ENCODE results near the gene SULF2. TPM values are rescaled to one million over a fixed set of nuclear protein-coding genes. Genes with fewer than 3 reads are reported as not detected.

Gene SULF2
- total and polyA plus RNA-seq, 2 of the 13 experiments (the other 11 are each of a cell fraction or from before 2014, with no cell fraction given), result 7.2 to 50.9 TPM

DNA sequence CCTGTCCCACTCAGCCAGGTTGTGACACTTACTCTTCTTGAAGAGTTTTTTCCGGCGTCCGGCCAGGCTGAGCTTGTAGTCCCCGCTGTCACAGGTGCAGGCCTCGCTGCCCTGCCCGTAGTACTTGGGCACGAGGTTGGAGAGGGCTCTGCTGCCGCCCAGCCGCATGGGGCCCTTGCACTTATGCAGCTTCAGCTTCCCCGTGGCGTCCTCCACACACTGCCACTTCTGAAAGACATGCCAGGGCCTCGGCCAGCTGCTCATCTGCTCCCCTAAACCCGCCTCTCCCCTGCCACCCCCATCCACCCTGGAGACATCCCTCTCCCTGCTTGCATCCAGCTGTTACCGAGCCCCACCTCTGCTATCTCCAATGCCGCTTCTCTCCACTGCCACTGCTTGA lies 113.1 kb downstream of the SULF2 start:
- no peak overlapping the region for H3K27ac ChIP-seq (ENCODE audit: extremely low read length, insufficient read depth, low read length)
- H3K9ac ChIP-seq (ENCODE audit: insufficient read depth, low read depth, low read length), result no peak overlapping the region
- peaks cover 27% of the 10 kb centered on the region for H3K4me1 ChIP-seq (ENCODE audit: insufficient read depth, low read length)
- H3K79me2 ChIP-seq (ENCODE audit: insufficient read depth, low read length), result no peaks in the 10 kb centered on the region
- H3K9me3 ChIP-seq (ENCODE audit: low read length), result no peaks in the 10 kb centered on the region
- H3K27me3 ChIP-seq (ENCODE audit: control insufficient read depth in 1 of 2, insufficient read depth in 2 of 2, low read length in 2 of 2), result no peaks in the 10 kb centered on the region
- ChIA-PET CTCF (ENCODE audit: low intra/inter-chr PET ratio, low total read pairs) (no interaction called here), POLR2A (no interaction called here)
- in situ Hi-C loops (cut with HindIII; ENCODE audit: extremely low pct_ligation_motif_present, low pct_unique_long_range_greater_than_20kb) (no loop called here), intact Hi-C loops (cut with micrococcal nuclease; ENCODE audit: unreplicated experiment) (no loop called here)
- no TSS peak for BruUV-seq (replicated peaks)
- no peak overlapping the region for H2AFZ ChIP-seq (ENCODE audit: low read length)
- WGBS (ENCODE audit: low lambda C conversion rate), result 74% methylated on average over 7 of the region's 15 CpGs
- H3K36me3 ChIP-seq (replicated peaks in 1 of 2; ENCODE audit: control insufficient read depth in 1 of 2, insufficient read depth in 2 of 2, low read length in 2 of 2), result 0 out of 5 replicates have a peak, but pooled peaks cover 0 to 2% of the 10 kb centered on the region in 2 experiments
- no peak for FAIRE-seq
- no peak for DNase-seq (ENCODE audit: low spot score)
- no peak overlapping the region for H3K4me3 ChIP-seq (replicated peaks in 1 of 3; ENCODE audit: insufficient read depth in 1 of 3, low read depth in 2 of 3, low read length in 3 of 3)
- no peak for ATAC-seq
- H3K4me2 ChIP-seq (ENCODE audit: low read depth, low read length), result no peak overlapping the region
- TF ChIP-seq RFXAP (CRISPR knock-in tag; IDR thresholded peaks at IDR 0.05; ENCODE audit: borderline replicate concordance) (no peak), ZNF768 (CRISPR knock-in tag; IDR thresholded peaks at IDR 0.05) (peak; percentile 21; the same call in 1 of the 2 replicates)
- no peaks in the 10 kb centered on the region for H4K20me1 ChIP-seq (ENCODE audit: insufficient read depth, low read length)

DNA sequence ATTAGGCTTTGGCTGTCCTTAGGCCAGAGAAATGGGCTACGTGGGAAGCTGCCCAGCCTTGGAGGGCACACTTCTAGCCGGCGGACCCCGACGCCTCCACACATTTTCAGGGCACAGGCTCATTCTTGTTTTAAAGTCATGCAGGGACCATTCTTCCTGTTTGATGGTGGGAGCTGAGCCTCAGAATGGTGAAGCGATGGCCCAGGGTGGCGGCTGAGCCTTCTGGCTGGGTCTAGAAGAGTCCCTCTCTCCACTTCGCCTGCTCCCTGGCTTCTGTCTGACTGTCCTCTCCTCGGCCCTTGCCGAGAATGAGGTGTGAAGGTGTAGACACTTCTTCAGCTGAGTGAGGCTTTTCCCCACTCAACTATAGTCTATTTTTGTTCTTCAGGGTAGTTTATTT lies 114.4 kb downstream of the SULF2 start:
- intact Hi-C loops (cut with micrococcal nuclease; ENCODE audit: unreplicated experiment), result no loop called here
- Histone ChIP-seq H3K4me3 (replicated peaks in 1 of 3; ENCODE audit: insufficient read depth in 1 of 3, low read depth in 2 of 3, low read length in 3 of 3) (no peak overlapping the region), H3K9me3 (ENCODE audit: low read length) (no peaks in the 10 kb centered on the region), H3K79me2 (ENCODE audit: insufficient read depth, low read length) (no peaks in the 10 kb centered on the region), H2AFZ (ENCODE audit: low read length) (no peak overlapping the region), H4K20me1 (ENCODE audit: insufficient read depth, low read length) (no peaks in the 10 kb centered on the region), H3K27me3 (ENCODE audit: control insufficient read depth in 1 of 2, insufficient read depth in 2 of 2, low read length in 2 of 2) (no peaks in the 10 kb centered on the region), H3K9ac (ENCODE audit: insufficient read depth, low read depth, low read length) (no peak overlapping the region), H3K36me3 (replicated peaks in 1 of 2; ENCODE audit: control insufficient read depth in 1 of 2, insufficient read depth in 2 of 2, low read length in 2 of 2) (0 out of 5 replicates have a peak, but pooled peaks cover 0 to 2% of the 10 kb centered on the region in 2 experiments), H3K4me1 (ENCODE audit: insufficient read depth, low read length) (peaks cover 20% of the 10 kb centered on the region), H3K27ac (ENCODE audit: extremely low read length, insufficient read depth, low read length) (no peak overlapping the region), H3K4me2 (ENCODE audit: low read depth, low read length) (no peak overlapping the region)
- ChIA-PET POLR2A (no interaction called here), CTCF (ENCODE audit: low intra/inter-chr PET ratio, low total read pairs) (no interaction called here)
- FAIRE-seq, result no peak
- no peak for DNase-seq (ENCODE audit: low spot score)
- no TSS peak for BruUV-seq (replicated peaks)
- in situ Hi-C loops (cut with HindIII; ENCODE audit: extremely low pct_ligation_motif_present, low pct_unique_long_range_greater_than_20kb), result no loop called here
- ATAC-seq, result no peak
- WGBS (ENCODE audit: low lambda C conversion rate), result 96% methylated on average over 10 of the region's 10 CpGs
- TF ChIP-seq SYNCRIP (IDR thresholded peaks at IDR 0.05; ENCODE audit: insufficient read depth, low read depth, low read length) (no peak), BORCS8-MEF2B (CRISPR knock-in tag; IDR thresholded peaks at IDR 0.05) (no peak), NFE2 (CRISPR knock-in tag; IDR thresholded peaks at IDR 0.05) (no peak), TEAD2 (CRISPR knock-in tag; IDR thresholded peaks at IDR 0.05) (no peak), SIX4 (CRISPR knock-in tag; IDR thresholded peaks at IDR 0.05) (no peak), ISL2 (CRISPR knock-in tag; IDR thresholded peaks at IDR 0.05) (no peak), SMC3 (IDR thresholded peaks at IDR 0.05; ENCODE audit: low read length) (no peak), ZNF510 (CRISPR knock-in tag; IDR thresholded peaks at IDR 0.05; ENCODE audit: low read depth) (no peak), ZNF616 (CRISPR knock-in tag; IDR thresholded peaks at IDR 0.05; ENCODE audit: low read depth) (no peak)
- TF ChIP-seq, protein P1, sequence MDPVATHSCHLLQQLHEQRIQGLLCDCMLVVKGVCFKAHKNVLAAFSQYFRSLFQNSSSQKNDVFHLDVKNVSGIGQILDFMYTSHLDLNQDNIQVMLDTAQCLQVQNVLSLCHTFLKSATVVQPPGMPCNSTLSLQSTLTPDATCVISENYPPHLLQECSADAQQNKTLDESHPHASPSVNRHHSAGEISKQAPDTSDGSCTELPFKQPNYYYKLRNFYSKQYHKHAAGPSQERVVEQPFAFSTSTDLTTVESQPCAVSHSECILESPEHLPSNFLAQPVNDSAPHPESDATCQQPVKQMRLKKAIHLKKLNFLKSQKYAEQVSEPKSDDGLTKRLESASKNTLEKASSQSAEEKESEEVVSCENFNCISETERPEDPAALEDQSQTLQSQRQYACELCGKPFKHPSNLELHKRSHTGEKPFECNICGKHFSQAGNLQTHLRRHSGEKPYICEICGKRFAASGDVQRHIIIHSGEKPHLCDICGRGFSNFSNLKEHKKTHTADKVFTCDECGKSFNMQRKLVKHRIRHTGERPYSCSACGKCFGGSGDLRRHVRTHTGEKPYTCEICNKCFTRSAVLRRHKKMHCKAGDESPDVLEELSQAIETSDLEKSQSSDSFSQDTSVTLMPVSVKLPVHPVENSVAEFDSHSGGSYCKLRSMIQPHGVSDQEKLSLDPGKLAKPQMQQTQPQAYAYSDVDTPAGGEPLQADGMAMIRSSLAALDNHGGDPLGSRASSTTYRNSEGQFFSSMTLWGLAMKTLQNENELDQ (CRISPR knock-in tag; IDR thresholded peaks at IDR 0.05; ENCODE audit: borderline replicate concordance), result no peak

All from HepG2 (cell line).